ENCODE data around the gene UMOD. TPM values are rescaled to one million over a fixed set of nuclear protein-coding genes. Genes with fewer than 3 reads are reported as not detected.

UMOD gene
- total and polyA plus RNA-seq, 12 donors = not detected

GRCh38 chr16:20308266-20308665 lies 44.2 kb downstream of the UMOD start:
- Histone ChIP-seq H3K4me1 (no peaks in the 10 kb centered on the region), H3K27me3 (peaks cover 0 to 23% (median 10%) of the 10 kb centered on the region in 7 donors), H3K4me3 (no peak overlapping the region), H3K9me3 (peaks cover 0 to 5% (median 0%) of the 10 kb centered on the region in 11 donors), H3K36me3 (no peaks in the 10 kb centered on the region), H3K27ac (no peak overlapping the region)
- ATAC-seq (no peak), DNase-seq (no peak)
- TF ChIP-seq, protein P1, sequence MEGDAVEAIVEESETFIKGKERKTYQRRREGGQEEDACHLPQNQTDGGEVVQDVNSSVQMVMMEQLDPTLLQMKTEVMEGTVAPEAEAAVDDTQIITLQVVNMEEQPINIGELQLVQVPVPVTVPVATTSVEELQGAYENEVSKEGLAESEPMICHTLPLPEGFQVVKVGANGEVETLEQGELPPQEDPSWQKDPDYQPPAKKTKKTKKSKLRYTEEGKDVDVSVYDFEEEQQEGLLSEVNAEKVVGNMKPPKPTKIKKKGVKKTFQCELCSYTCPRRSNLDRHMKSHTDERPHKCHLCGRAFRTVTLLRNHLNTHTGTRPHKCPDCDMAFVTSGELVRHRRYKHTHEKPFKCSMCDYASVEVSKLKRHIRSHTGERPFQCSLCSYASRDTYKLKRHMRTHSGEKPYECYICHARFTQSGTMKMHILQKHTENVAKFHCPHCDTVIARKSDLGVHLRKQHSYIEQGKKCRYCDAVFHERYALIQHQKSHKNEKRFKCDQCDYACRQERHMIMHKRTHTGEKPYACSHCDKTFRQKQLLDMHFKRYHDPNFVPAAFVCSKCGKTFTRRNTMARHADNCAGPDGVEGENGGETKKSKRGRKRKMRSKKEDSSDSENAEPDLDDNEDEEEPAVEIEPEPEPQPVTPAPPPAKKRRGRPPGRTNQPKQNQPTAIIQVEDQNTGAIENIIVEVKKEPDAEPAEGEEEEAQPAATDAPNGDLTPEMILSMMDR (IDR thresholded peaks at IDR 0.05) = no peak
- intact Hi-C loops (cut with DNase I) = no loop called here
- 70 to 79% methylated on average over 4 of the region's 4 CpGs for WGBS, 2 donors

DNA sequence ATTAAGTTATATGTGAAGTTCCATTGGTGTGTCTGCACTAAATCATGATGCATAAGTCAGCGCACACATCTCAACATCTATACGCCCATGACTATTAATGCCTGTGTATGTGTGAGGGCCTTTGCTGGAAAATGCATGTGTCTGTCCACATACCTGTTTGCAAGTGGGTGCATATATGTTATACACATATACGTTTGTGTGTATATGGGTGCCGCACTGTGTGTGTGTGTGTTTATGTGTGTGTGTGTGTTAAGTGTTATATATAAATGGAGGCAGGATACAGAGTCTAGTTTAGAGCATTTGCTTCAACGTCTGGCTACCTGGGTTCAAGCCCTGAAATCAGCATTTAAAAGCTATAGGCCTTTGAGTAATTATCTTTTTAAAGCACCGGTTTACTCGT lies 44.7 kb downstream of the UMOD start:
- H3K36me3 ChIP-seq = no peaks in the 10 kb centered on the region
- ATAC-seq (no peak), DNase-seq (no peak)
- H3K27me3 ChIP-seq = peaks cover 0 to 22% (median 11%) of the 10 kb centered on the region in 7 donors
- peaks cover 0 to 5% (median 0%) of the 10 kb centered on the region in 11 donors for H3K9me3 ChIP-seq
- intact Hi-C loops (cut with DNase I) = no loop called here
- WGBS, 2 donors = 81 to 89% methylated on average over 7 of the region's 7 CpGs
- TF ChIP-seq, protein P1 (IDR thresholded peaks at IDR 0.05) = no peak
- no peak overlapping the region for H3K4me3 ChIP-seq
- H3K27ac ChIP-seq = no peak overlapping the region
- no peaks in the 10 kb centered on the region for H3K4me1 ChIP-seq

DNA sequence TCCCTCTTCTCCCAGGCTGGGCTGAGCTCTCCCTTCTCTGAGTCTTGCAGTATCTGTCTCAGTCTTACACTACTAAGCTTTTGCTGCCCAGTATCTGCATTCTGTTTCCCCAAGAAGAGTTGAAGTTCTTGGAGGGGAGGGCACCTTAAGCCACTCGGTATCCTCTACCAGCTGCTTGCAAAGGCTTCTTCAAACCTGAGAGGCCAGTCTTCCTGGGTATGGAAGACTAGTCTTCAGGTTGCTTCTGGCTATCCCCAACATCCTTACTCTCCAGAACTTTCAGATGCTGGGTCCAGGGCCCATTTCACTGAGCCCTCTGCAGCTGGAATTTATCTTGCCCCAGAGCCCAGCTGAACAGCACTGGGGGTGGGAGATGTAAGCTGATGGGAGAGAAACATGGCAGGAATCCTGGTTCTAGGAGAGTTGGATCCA lies 45.3 kb downstream of the UMOD start:
- H3K36me3 ChIP-seq = no peaks in the 10 kb centered on the region
- H3K27me3 ChIP-seq = peaks cover 0 to 18% (median 11%) of the 10 kb centered on the region in 7 donors
- peaks cover 0 to 5% (median 0%) of the 10 kb centered on the region in 11 donors for H3K9me3 ChIP-seq
- H3K4me1 ChIP-seq = no peaks in the 10 kb centered on the region
- H3K27ac ChIP-seq = no peak overlapping the region
- H3K4me3 ChIP-seq = no peak overlapping the region
- DNase-seq (no peak), ATAC-seq (no peak)
- TF ChIP-seq, protein P1 (IDR thresholded peaks at IDR 0.05) = no peak
- intact Hi-C loops (cut with DNase I) = no loop called here
- 46 to 83% methylated on average over 1 of the region's 1 CpG for WGBS, 2 donors

GRCh38 chr16:20306401-20306800 lies 46.1 kb downstream of the UMOD start:
- no peak for ATAC-seq
- DNase-seq = no peak
- H3K36me3 ChIP-seq = no peaks in the 10 kb centered on the region
- no peaks in the 10 kb centered on the region for H3K4me1 ChIP-seq
- intact Hi-C loops (cut with DNase I) = no loop called here
- no peak overlapping the region for H3K27ac ChIP-seq
- peaks cover 0 to 20% (median 11%) of the 10 kb centered on the region in 7 donors for H3K27me3 ChIP-seq
- peaks cover 0 to 2% (median 0%) of the 10 kb centered on the region in 11 donors for H3K9me3 ChIP-seq
- TF ChIP-seq, protein P1 (IDR thresholded peaks at IDR 0.05) = no peak
- no peak overlapping the region for H3K4me3 ChIP-seq
- WGBS, 2 donors = 54 to 63% methylated on average over 4 of the region's 4 CpGs

Measured in heart right ventricle (tissue), 16 donors.